HG03575 (cell line): ENCODE measurements around the gene PPFIBP2.

Experiments
- ATAC-seq: cut with Tn5 transposase; IDR thresholded peaks from one replicate; pipeline ENCODE4 v1.9.1; 2021; ENCODE audit not compliant: unreplicated experiment, insufficient number of reproducible peaks, low FRiP score; ENCODE audit errors: extremely low read depth

The PPFIBP2 gene

DNA sequence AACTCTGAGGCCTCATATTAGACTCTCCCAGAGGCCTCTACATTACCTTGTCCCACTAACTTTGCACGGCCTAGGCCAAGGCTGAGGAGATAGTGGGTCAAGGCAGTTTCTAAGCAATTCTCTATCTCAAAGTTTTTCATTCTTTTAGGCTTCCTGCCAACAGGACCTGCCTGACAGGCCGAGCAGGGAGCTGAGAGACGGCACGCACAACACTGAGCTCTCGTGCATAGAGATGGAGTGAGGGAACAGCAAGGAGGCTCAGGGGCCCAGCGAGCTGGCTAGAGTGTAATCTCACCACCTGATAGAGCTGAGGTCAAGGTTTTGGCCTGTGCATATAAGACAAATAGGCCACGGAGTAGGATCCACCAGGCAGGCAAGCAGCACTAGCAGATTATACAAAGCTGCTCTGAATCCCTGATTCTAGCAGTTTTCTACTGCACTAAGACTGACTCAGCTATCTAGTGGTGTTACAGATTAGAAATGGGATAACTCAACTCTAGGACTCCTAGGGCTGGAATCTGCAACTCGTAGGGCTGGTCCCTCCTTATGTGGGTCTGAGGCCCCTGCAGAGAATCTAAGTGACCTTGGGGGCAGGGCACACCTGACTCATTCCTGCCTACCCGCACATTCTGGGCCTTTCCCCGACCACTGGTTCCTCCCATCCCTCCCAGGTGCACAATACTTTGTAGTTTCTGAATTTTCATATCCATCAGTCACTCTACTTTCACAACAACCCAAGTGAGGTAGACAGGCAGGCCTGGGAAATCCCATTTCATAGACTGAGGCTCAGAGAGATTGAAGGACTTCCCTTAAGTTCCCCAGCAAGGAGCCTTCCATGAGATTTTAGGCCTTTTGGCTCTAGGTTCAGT is 157.8 kb downstream of the PPFIBP2 start:
- ATAC-seq = no peak

DNA sequence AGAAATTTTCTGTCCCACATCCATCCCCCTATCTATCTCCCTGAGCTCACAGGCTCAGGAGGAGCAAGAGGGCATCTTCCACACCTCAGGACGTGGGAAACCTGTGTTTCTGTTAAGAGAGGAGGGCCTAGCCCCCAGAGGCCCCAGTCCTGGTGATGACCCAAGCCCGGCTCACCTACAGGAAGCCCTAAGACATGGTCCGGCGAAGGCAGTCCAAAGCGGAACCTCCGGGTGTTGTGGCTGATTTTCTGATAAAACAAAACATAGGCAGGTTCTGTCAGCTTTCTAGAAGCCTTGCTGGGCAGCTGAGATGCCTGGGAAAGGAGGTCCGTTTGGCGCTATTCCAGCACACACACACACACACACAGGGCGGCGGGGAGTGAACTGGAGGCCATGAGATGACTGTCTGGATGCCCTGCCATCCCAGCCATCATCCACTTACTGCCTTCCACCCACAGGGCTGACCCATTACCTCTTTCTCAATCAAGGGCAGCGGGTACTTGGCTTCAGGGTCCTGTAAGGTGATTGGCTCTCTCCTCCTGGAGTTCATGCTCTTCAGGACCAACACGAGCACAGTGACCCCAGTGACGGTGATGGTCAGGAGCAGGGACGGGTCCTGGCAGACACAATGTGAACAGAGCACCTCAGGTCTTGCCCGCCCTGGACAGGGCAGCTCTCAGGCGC is 158.6 kb downstream of the PPFIBP2 start:
- no peak for ATAC-seq

DNA sequence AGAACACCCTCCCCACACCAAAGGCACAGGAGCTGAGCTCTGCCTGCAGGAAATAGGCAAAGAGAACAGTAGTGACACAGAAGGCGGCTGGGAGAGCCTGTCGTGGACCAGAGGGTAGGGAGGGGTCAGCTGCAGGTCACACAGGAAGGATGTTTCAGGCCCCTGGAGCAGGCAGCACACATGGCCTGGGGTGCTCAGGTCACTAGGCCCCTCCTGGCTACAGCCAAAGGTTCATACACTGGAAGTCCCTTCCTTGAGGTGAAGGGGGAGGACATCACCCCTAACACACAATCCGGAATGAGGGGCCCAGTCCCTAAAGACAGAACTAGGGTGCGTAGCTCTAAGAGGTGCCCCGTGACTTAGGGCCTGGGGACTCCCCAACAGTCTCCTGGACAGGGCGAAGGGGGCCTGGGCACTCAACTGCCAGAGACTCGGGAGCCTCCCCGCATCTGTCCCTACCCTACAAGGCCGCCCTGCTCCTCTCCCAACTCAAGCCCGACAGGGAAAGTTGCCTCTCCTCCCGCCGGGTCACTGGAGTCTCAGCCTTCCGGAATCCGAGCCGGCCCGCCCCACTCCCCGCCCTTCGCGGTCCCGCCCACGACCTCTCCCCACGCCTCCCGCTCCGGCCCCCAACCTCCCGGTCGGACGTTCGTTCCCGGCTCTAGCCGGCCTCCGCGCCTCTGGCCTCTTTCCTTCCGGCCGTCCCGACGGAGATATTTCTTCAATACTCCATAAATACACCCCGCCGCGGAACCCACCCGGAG is 159.3 kb downstream of the PPFIBP2 start, which contains the start of gene CYB5R2:
TSS of gene CYB5R2 (minus strand) at position 541 of the 764 bp plus-strand sequence. CDS start 675 bp downstream, outside the sequence.
- ATAC-seq = no peak

DNA sequence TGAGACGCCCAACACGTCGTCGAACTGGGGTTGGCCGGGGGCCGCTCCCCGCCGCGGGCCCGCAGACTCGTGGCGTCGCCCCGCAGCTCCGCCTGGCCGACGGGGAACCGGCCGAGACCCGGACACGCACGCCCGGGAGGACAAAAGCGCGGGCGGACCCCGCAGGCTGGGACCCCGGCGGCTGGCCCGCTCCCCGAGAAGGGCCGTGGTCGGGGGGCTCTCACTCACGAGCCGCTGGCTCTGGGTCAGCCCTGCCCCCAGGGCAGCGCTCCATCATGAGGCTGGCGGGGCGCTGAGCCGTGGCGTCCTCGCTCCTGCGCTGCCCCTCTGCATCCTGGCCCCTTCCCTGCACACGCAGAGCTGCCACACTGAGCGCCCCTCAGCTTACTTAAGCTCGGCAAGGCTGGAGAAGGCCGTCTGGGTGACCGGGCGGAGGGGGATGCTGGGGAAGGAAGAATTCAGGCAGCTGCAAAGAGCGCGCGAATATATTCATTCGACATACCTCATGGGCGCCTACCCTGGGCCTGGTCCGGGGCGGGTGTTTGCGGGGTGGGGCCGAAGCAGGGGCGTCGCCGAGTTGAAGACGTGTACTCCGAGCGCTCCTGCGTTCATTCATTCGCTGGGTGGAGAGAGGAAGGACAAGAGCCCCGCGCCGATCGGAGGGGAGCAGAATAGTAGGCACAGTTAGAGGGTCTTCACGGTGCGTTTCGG is 160.1 kb downstream of the PPFIBP2 start:
- ATAC-seq = no peak

DNA sequence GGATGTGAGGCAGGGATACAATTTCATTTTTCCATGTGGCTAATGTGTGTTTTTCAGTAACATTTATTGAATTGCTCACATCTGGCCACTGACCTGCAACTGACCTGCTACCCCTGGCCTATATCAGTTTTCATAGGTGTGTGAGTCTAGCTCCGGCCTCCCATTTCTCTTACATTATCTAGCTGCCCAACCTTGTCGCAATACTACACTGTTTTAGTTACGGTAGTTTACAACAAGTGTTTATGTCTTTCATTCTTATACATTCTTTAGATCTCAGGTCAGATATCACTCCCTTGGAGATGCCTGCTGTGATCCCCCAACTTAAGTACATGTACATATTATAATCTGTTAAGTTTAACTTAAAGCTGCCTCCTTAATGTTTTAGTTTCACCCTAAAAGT is 161.8 kb downstream of the PPFIBP2 start:
- ATAC-seq = no peak

DNA sequence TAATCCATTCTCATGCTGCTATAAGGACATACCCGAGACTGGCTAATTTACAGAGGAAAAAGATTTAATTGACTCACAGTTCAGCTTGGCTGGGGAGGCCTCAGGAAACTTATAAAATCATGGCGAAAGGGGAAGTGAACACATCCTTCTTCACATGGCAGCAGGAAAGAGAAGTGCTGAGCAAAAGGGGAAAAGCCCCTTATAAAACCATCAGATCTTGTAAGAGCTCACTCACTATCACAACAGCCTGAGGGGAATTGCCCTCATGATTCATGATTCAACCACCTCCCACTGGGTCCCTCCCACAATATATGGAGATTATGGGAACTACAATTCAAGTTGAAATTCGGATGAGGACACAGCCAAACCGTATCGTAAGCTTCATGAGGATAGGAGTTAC is 163.3 kb downstream of the PPFIBP2 start:
- ATAC-seq = no peak

DNA sequence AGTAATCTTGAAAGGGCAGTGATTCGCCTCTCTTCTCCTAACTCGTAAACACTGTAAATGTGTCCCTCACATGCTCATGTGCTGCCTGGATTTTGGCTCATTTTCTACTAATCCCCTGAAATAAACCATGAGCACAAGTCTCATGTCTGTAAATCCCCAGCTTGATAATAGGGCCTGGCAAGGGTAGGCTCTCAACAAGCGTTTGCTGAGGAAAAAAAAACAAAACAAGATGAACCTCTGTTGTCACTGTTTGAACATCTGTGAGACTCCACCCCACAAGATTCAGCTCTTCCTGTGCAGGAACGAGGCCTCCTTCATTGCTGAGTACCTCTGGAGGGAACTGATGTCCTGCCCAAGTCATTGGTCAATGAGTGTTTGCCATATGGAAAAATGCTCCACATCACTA is 164.0 kb downstream of the PPFIBP2 start:
- ATAC-seq = no peak

DNA sequence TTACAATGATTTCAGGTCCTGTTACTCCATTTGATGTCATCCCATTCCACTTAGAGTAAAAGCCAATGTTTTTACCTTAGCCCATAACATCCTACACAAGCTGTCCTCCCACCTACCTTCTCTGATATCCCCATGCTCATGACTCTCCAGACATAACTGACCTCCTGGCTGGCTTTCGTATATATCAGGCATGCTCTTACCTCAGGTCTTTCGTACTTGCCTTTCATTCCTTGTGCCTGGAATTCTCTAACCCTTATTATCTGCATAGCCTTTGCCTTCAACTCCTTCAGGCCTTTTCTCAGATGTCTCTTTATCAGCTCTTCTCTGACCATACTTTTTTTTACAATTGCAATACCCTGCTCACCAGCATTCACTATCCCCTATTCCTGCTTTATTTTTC is 169.8 kb downstream of the PPFIBP2 start:
- no peak for ATAC-seq

DNA sequence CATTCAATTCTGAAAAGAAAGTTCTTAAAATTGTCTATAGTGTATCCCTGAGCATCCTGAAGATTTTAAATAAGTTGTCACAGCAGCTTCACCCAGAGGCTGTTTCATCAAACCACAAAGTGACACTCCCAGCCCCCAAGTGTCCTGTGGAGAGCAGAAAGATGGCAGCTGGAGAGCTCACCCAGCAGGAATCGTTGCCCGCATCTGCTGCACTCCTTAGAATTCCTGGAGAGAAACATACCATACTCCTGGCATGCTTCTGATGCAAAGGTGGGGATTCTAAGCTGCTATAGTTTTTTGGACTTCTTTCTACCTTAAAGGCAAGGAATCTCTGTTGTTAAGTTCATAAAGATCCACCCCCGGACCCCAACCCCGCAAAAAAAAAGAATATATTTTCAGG is 173.0 kb downstream of the PPFIBP2 start:
- no peak for ATAC-seq

DNA sequence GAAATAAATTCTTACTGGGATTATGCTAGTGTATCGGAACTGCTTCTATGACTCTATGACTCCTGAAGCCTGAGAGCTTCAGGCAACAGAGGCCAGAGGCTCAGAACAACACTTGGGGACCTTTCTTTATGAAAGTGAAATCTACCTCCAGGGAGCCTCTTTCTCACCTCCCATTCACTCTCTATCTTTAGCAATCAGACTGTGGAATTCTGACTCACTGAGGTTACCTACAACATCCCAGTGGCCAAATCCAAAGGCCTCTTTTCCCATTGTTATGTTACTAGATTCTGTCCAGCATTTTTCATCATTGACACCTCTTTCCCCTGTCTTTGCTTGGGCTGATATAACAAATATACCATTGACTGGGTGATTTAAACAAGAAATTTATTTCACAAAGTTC is 173.6 kb downstream of the PPFIBP2 start:
- ATAC-seq = no peak

DNA sequence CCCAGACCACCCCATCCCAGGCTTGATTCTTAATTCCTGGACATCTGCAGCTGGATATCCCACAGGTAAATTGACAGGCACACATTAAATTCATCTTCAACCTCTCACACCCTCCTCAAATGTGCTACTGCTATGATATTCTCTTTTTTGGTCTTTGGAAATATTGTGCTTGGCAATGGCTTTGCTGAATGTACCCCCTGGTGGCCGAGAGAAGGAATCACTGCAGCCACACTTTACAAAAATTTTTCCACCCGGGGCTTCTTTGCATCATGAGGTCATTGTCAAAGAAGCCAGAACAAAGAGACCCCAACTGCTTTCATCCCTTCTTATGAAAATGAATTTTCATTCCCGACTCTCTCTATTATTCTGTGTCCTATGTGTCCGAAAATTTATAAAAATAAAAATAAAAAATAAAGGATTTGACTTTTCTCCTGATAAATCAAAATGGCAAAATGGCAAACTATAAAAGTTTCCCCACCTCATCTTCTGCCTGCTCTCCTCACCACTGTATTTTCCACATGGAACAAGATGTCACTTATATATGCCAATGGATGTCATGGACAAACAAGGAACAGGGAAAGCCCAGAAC is 174.5 kb downstream of the PPFIBP2 start:
- no peak for ATAC-seq

DNA sequence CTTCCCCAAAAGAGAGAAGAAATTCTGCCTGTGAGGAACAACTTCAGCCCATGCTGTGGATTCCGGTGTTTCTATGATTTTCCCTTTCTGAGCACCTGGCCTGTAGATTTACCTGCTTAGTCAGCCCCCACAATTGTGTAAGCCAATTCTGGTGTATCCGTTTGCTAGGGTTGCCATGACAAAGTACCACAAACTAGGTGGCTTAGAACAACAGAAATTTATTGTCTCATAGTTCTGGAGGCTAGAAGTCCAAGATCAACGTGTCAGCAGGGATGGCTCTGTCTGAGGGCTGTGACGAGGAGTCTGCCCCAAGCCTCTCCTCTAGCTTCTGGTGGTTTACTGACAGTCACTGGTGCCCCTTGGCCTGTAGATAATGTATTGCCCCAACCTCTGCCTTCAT is 175.4 kb downstream of the PPFIBP2 start:
- no peak for ATAC-seq

DNA sequence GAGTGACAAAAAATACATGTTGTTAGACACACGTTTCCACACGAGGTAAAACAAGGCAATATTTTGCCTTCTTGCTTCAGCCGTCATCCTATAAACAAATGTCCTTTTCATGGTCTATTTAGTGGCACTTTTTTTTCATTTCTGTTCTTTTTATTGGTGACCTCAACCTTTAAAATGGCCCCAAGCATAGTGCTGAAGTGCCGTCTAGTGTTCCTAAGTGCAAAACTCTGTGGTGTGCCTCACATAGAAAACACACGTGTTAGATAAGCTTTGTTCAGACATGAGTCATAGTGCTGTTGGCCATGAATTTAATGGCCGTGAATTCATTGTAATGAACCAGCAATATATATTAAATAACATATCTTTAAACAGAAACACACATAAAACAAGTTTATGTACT is 176.8 kb downstream of the PPFIBP2 start:
- no peak for ATAC-seq

DNA sequence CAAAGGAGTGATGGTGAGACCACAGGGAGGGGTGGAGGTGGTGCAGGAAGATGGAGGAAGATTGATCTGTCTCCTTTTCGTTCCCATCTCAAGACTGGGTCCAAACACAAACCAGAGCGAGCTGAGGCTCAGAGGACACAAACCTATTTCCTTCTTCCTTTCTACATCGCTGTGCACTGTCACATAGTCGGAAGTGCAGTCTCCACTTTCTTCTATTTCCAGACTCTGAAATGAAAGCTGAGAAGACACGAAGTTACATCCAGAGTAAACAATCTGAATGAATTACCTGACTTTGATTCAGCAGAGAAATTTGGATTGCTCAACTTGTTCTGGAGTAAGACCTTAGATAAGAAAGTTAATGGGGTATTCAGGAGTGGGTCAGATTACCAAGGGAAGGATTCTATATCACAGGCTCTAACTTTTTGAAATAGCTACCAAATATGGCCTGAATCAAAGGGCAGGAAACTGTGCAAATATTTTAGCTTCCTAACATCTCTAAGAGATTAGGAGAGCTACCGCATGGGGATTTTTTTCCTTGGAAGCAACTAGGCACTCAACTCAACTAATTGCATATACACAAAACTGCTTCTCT is 178.1 kb downstream of the PPFIBP2 start:
- no peak for ATAC-seq

DNA sequence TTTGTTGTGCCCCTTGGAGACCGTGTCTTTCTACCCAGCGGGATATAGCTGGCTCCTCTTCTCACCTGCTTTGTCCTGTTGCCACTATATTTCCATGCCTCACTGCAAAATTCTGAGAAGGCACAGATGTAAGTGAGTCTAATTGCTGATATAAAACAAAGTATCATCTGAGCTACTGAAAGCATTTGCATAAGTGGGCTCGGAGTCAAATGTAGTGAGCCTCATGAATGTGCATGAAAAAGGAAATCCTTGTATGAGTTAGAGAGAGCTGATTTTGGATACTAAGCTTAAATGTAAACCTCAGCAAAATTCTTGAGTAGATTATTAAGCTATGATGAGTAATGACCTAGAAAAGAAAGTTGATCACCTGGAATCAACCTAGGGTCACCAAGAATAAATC is 178.6 kb downstream of the PPFIBP2 start:
- no peak for ATAC-seq

DNA sequence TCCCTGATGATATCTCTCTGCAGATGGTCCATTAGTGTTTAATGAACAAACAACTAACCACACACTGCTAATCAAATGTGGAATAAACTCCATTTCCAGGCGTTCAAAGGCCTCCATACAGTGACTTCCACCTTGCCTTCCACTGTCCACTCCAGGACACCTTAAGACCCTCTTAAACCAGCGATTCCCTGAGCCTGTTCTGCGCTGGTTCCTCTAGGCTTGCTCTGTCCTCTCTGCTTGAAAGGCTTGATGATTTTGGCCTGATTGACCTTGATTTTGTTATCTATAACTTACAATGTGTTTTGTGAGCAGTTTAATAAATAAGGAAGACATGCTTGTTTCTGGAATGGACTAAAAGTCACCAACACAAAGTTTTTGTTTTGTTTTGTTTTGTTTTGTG is 180.4 kb downstream of the PPFIBP2 start:
- no peak for ATAC-seq

DNA sequence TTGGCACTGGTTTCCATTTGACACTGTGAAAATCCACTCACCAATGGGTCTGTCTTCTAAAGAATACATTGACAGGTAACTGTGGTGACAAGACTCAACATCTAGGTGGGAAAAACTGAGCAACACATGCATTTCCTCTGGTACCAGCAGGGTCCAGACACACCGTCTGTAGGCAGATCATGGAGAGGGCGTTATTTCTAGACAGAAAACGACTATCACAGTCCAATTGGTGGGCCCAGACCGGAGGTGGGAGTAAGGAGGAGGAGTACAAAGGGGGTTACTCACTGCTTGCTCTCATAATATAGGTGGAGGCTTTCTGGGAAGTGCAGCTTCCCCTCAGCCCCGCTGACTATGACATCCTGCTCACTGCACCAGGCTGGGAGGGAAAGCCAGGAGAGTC is 182.6 kb downstream of the PPFIBP2 start:
- ATAC-seq = no peak
